Measurements from ENCODE around the gene SERAC1. TPM values are rescaled to one million over a fixed set of nuclear protein-coding genes. Genes with fewer than 3 reads are reported as not detected.
"Not testable (repeated sequence)": the region's sequence is repeated elsewhere in the genome, so short reads cannot be mapped to it uniquely, and the experiment has no call there.

Gene SERAC1
- polyA plus RNA-seq (ENCODE audit: insufficient read length in 4 of 4): 10 to 100 TPM in 3 of 4 donors, 1 to 10 TPM in 1; 6.8 to 19.7 (median 14.9) TPM

DNA sequence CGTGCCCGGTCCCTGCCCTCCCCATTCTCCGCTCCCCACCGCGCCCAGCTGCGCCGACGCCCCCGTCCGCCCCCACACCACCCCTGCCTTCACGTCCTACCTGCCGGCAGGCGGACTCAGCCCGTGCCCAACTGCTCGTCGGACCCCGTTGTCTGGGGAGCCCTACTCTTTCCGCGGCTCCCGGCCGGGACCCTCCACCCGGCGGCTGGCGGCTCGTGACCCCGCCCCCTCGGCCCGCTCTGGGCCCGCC lies at the start of gene SERAC1:
Gene SERAC1, minus strand, starts transcription at position 223 of the 250 bp plus-strand sequence. CDS start 9,899 bp downstream, outside the sequence.
- DNase-seq (ENCODE audit: low read depth in 4 of 4, low spot score in 3 of 4): no peak

DNA sequence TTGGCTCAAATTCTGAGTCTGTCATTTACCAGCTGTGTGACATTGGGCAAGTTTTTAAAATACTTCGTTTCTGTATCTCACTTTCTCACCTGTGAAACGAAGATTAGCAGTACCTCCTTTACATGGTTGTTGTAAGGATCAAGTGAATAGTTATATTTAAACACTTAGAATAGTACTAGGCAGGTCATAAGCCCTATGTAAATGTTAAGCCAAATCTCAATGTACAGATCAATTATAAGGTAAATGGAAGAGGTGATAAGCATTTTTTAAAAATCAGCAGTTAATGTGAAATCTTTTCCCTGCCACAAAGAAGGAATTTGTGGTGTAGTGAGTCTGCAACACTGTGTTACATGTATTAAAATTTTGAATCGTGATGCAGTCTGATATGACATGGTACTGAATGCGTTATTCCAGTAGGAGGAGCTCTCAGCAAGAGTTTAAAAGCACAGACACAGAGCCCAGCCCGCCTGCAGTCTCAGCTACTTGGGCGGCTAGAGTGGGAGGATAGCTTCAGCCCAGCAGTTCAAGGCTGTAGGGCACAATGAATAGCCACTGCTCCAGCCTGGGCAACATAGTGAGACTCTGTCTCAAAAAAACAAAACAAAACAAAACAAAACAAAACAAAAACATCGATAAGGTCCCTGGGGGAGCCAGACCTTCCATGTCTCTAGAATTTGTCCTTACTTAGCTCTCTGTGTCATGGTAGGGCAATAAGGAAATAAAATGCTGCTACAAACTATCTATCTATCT lies 46.0 kb upstream of the SERAC1 start:
- DNase-seq (ENCODE audit: low read depth in 4 of 4, low spot score in 3 of 4): no peak

DNA sequence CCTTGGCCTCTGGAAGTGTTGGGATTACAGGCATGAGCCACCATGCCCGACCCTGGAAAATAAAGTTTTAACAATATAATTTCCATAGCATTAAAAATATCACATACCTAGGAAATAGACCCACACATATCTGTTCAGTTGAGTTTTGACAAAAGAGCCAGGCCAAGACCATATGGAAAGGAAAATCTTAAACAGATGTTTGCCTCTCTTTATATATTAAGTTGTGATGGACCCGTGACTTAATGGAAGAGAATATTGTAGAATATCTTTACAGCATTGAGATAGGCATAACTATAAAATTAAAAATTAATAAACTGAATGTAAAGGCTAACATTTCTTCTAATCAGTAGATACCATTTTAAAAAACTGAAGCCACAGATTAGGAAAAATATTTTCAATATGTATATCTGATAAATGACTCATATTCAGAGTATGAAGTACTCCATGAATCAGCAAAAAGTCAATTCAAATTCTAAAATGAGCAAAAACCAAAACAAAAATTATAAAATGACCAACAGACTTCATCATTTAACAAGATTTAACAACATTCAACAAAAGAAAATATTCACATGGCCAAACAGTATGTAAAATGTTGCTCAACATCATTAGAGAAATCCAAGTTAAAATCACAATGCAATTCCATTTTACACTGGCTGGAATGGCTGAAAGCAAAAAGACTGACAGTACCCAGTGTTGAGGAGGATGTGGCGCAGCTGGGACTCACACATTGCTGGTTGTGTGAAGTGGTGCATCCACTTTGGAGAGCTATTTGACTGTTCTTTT lies 43.4 kb upstream of the SERAC1 start:
- DNase-seq (ENCODE audit: low read depth in 4 of 4, low spot score in 3 of 4): no peak

DNA sequence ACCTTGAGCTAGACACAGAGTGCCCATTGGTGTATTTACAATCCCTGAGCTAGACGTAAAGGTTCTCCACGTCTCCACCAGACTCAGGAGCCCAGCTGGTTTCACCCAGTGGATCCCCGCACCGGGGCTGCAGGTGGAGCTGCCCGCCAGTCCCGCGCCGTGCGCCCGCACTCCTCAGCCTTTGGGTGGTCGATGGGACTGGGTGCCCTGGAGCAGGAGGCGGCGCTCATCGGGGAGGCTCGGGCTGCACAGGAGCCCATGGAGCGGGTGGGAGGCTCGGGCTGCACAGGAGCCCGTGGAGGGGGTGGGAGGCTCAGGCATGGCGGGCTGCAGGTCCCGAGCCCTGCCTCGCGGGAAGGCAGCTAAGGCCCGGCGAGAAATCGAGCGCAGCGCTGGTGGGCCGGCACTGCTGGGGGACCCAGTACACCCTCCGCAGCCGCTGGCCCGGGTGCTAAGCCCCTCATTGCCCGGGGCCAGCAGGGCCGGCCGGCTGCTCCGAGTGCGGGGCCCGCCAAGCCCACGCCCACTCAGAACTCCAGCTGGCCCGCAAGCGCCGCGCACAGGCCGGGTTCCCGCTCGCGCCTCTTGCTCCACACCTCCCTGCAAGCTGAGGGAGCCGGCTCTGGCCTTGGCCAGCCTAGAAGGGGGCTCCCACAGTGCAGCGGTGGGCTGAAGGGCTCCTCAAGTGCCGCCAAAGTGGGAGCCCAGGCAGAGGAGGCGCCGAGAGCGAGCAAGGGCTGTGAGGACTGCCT lies 41.7 kb upstream of the SERAC1 start:
- not testable (repeated sequence) for DNase-seq (ENCODE audit: low read depth in 4 of 4, low spot score in 3 of 4)

DNA sequence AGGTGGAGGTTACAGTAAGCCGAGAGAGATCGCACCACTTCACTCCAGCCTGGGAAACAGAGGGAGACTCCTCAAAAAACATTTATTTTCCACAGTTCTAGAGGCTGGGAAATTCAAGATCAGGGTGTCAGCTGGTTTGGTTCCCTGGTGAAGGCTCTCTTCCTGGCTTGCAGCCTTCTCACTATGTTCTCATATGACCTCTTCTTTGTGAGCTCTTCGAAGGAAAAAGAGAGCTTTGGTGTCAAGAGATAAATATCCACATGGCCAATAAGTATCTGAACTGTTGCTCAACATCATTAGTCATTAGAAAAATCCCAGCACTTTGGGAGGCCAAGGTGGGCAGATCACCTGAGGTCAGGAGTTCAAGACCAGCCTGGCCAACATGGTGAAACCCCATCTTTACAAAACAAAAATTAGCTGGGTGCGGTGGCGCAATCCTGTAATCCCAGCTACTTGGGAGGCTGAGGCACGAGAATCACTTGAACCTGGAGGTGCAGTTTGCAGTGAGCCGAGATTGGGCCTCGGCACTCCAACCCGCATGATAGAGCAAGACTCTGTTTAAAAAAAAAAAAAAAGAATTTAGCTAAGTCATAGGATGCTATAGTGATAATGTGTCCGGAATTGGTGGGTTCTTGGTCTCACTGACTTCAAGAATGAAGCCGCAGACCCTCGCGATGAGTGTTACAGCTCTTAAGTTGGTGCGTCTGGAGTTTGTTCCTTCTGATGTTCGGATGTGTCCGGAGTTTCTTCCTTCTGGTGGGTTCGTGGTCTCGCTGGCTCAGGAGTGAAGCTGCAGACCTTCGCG lies 40.4 kb upstream of the SERAC1 start:
- not testable (repeated sequence) for DNase-seq (ENCODE audit: low read depth in 4 of 4, low spot score in 3 of 4)

DNA sequence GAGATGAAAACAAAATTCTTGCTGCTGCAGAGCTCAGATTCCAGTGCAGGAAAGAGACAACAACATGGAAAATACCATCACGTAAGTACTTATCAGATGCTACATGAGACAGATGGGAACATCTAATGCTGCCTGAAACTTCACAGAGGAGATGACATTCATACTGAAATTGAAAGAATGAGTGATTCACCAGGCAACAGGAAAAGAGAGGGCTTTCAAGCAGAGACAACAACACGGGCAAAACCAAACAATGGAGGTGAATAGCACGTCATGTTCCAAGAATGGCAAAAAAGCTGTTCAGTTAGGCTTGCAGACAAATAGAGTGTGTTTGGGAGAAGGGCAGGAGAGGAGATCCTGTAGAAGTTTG lies 39.3 kb upstream of the SERAC1 start:
- DNase-seq (ENCODE audit: low read depth in 4 of 4, low spot score in 3 of 4): no peak

DNA sequence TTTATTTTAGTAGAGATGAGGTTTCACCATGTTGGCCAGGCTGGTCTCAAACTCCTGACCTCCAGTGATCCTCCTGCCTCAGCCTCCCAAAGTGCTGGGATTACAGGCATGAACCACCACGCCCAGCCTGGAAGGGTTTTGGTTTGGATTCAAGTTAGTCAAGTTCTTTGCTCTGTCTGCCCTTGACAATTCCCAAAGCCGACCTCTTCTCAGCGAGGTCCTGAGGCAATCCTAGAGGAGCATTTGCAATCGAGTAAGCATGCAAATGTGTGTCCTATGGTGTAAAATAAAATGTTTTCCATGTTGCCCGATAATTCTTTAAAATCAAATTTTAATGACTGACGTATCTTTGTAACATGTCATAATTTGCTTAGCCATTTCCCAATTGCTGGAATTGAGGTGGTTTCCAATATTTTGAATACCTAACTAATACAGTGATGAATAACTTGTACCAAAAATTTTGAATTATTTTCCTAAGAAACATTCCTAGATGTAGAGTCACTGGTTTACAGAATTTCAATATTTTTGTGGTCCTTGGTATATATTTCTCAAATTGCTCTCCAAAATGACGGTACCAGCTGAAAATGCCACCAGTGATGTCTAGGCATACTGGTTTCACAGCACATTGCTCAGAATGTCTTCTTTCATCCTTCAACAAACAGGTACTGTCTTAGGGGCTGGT lies 38.8 kb upstream of the SERAC1 start:
- DNase-seq (ENCODE audit: low read depth in 4 of 4, low spot score in 3 of 4): no peak

DNA sequence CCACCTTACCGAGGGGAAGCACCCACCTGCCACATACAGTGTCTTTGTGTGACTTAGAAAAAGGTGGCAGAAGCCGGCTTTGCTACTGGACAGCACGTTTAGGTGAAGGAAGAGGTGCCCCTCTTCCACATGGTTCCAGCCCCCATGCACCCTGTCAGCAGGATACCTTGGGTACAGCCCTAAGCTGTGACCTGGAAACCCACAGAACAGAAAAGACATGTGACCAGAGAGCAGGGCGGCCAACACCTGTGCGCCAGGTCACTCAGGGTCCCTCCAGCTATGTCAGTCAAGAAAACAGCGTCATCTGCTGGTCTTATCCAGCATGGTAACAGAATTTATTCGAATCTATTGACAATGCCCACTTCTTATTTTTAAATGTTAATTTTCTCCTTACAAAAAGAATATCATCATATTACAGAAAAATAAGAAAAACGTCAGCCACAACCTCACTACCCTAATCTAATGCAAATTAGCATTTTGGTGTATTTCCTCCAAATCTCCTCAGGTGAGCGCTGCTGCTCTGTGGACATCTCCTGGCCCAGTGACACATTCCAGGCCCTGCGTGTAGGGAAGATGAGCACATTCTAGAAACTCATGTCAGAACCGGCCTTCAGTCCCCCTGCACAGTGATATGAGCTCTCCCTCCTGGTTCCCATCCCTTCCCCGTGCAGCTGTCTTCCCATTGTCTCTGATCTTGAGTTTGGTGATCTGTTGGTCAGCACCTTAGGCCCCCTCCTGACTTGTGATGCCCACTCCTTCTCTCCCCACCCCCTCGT lies 37.3 kb upstream of the SERAC1 start:
- DNase-seq (ENCODE audit: low read depth in 4 of 4, low spot score in 3 of 4): no peak

DNA sequence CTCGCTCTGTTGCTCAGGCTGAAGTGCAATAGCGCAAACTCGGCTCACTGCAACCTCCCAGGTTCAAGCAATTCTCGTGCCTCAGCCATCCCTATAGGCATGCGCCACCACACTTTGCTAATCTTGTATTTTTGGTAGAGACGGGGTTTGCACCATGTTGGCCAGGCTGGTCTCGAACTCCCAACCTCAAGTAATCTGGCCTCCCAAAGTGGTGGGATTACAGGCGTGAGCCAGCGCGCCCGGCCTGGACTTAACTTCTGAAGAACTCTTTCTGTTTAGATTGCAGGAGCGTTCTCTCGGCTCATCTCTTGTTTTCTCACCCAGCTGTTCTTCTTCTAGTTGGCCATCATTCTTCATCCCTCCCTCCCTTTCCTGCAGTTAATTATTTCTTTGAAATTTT lies 30.4 kb upstream of the SERAC1 start:
- DNase-seq (ENCODE audit: low read depth in 4 of 4, low spot score in 3 of 4): no peak

DNA sequence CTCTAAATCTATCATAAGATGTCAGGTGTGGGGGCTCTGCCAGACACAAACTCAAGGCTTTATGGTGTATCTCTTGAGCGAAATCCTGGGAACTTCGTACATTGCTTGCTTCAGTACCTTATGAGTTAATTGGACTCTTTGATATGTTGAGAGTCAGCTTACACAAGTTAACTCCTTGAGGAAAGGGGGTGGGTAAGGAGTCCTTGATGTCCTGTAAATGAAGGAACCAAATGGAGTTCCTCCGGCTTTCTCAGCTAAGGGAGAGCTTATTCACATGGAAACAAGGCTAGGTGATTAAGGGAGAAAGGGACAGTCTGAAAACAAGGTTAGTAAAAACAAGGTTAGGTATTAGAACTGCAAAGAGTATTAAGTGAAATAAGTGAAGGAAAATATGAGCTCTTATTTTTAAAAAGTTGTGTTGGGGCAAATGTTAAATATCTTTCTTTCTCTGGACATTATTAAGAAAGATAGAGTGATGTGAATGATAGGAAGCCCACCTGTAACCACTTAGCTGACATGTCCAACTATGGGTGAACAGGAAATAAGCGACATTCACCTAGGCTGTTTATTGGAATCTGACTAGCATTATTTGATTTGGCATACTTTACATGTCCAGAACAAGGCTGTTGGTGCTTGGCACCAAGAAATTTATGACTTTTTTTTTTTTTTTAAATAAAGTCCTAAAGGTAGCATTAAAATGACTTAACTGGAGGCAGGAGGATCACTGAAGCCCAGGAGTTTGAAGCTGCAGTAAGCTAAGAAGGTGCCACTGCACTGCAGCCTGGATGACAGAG lies 26.6 kb upstream of the SERAC1 start:
- no peak for DNase-seq (ENCODE audit: low read depth in 4 of 4, low spot score in 3 of 4)

DNA sequence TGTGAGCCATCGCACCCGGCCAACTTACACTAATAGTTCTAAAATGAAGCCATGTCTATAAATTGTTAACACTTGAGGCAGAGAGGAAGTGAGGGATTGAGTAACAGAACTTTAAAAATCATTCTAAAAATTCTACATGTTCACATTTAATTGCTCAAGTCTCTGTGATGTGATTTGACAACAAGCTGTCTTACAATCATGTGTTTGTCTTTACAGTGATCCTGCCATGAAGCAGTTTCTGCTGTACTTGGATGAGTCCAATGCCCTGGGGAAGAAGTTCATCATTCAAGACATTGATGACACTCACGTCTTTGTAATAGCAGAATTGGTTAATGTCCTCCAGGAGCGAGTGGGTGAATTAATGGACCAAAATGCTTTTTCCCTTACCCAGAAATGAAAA lies 23.7 kb upstream of the SERAC1 start:
- DNase-seq (ENCODE audit: low read depth in 4 of 4, low spot score in 3 of 4): no peak

DNA sequence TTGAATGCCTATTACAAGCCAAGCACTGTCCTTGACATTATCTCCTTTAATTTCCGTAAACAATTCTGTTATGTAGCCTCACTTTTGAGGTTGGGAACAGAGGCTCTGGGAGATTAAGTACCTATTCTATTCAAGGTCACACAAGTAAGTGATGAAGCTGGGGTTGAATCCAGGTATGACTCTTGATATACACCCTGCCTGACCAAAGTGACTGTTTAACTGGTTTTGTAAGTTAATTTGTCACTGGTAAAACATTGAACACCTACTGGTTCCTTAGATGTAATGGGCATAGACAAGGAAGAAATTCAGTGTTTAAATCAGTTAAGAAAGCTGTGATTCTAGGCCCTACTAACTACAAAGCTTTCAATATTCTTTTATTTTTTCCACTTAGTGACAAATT lies 23.0 kb upstream of the SERAC1 start:
- DNase-seq (ENCODE audit: low read depth in 4 of 4, low spot score in 3 of 4): no peak

DNA sequence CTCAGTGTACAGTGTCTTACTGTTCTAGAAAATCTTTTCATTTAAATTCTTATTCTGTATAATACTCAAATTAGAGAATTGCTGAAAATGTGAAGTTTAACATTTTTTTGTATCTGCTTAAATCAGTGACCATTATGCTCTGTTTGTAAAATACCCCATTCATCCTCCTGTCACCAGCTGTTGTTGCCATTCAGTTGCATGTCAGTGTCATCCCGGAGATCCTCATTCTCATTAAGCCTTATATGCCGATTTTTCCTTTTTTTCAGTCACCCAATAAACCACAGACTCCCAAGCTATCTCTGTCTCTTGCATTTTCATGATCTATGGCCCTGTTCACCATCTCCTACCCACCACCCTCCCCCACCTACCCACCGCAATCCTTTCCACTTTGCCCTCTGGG lies 20.5 kb upstream of the SERAC1 start:
- DNase-seq (ENCODE audit: low read depth in 4 of 4, low spot score in 3 of 4): no peak

DNA sequence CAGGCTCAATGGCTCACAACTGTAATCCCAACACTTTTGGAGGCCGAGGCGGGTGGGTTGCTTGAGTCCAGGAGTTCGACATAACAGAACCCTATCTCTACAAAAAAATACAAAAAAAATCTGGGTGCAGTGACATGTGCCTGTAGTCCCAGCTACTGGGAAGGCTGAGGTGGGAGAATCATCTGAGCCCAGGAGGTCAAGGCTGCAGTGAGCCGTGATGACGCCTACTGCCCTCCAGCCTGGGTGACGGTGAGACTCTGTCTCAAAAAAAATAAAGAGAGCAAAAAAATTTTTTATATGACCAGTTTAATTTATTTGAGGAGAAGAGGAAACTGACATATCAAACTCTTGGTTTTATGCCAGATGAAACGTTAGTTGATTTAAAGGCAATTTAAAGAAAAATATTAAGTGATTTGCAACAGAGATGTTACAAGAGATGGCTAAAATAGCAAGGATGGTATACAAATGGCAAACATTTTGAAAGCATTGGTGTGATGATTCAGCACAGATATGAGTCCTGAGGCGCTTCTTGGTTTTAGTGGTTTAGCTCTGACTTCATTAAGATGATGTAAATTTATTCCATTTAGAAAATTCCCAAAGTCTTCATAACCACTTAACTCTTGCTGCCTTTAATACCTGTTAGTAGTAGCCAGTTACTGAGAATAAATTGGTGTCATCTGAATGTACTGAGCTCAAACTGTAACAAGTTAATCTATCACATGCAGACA lies 17.8 kb upstream of the SERAC1 start:
- DNase-seq (ENCODE audit: low read depth in 4 of 4, low spot score in 3 of 4): no peak

DNA sequence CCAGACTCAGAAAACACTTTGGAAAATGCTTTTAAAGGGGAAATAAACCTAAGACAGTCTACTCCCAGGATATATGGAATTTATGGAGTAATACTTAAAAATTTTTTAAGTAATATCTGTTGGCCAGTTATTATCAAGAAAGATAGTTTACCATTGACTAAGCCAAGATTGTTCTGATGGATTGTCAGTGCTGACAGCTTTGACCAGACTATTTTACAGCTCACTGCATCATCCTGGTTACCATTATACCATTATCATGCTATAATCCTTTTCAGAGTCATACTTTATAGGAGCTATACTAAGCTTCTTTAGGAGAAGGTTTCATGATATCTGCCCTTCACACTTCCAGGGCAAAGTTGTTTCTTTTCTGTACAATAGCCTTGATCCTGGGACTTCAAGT lies 16.5 kb upstream of the SERAC1 start:
- DNase-seq (ENCODE audit: low read depth in 4 of 4, low spot score in 3 of 4): no peak

DNA sequence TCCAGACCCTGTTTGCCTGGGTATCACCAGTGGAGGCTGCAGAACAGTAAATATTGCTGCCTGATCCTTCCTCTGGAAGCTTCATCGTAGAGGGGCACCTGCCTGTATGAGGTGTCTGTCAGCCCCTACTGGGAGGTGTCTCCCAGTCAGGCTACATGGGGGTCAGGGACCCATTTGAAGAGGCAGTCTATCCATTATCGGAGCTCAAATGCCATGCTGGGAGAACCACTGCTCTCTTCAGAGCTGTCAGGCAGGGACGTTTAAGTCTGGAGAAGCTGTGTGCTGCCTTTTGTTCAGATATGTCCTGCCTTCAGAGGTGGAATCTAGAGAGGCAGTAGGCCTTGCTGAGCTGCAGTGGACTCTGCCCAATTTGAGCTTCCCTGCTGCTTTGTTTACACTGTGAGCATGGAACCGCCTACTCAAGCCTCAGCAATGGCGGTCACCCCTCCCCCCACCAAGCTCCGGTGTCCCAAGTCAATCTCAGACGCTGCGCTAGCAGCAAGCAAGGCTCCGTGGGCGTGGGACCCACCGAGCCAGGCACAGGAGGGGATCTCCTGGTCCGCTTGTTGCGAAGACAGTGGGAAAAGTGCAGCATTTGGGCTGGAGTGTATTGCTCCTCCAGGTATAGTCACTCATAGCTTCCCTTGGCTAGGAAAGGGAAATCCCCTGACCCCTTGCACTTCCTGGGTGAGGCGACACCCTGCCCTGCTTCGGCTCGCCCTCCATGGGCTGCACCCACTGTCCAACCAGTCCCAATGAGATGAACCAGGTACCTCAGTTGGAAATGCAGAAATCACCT lies 15.3 kb upstream of the SERAC1 start:
- not testable (repeated sequence) for DNase-seq (ENCODE audit: low read depth in 4 of 4, low spot score in 3 of 4)

DNA sequence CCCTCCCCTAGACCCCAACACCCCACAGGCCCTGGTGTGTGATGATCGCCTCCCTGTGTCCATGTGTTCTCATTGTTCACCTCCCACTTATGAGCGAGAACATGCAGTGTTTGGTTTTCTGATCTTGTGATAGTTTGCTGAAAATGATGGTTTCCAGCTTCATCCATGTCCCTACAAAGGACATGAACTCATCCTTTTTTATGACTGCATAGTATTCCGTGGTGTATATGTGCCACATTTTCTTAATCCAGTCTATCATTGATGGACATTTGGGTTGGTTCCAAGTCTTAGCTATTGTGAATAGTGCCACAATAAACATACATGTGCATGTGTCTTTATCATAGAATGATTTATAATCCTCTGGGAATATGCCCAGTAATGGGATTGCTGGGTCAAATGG lies 9.7 kb upstream of the SERAC1 start:
- not testable (repeated sequence) for DNase-seq (ENCODE audit: low read depth in 4 of 4, low spot score in 3 of 4)

Measured in left renal pelvis (tissue), 4 donors.